ENCODE measurements around the gene IRGC.

Gene IRGC

GRCh38 chr19:43735957-43736356 lies 20.1 kb downstream of the IRGC start:
- H3K27me3 ChIP-seq (ENCODE audit: control insufficient read depth, insufficient read depth, low read length, poor library complexity, severe bottlenecking) = no peaks in the 10 kb centered on the region
- H3K4me1 ChIP-seq (ENCODE audit: control insufficient read depth, insufficient read depth, low read length) = no peaks in the 10 kb centered on the region
- no peaks in the 10 kb centered on the region for H3K9me3 ChIP-seq (ENCODE audit: control insufficient read depth, low read length)
- H3K4me3 ChIP-seq (ENCODE audit: insufficient read depth, low read depth, low read length) = no peak overlapping the region
- no peak overlapping the region for H3K27ac ChIP-seq (ENCODE audit: insufficient read depth, low read depth, low read length, poor library complexity, severe bottlenecking)
- H3K36me3 ChIP-seq (ENCODE audit: control insufficient read depth, insufficient read depth, low read length) = peaks cover 55% of the 10 kb centered on the region

DNA sequence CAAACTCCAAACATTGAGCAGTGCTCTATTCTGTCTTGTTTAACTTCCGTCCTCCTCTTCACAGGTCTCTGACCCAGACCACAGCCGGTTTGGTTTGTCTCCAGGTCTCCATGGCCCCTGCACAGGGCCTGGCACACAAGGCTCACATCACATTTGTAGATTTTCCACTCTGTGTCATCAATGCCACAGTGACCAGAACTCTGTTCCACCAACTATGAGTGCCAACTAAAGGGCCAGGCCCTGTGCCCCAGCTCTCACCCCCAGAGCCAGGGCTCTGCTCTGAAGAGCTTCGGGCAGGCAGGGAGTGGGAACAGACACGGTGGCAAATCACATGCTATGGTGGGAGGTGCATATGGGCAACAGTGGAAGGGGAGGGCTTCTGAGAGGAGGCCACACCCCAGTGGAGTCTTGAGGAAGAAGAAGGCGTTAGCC lies 22.9 kb downstream of the IRGC start:
- Histone ChIP-seq H3K4me3 (ENCODE audit: insufficient read depth, low read depth, low read length) (no peak overlapping the region), H3K27ac (ENCODE audit: insufficient read depth, low read depth, low read length, poor library complexity, severe bottlenecking) (no peak overlapping the region), H3K27me3 (ENCODE audit: control insufficient read depth, insufficient read depth, low read length, poor library complexity, severe bottlenecking) (no peaks in the 10 kb centered on the region), H3K36me3 (ENCODE audit: control insufficient read depth, insufficient read depth, low read length) (peaks cover 48% of the 10 kb centered on the region), H3K4me1 (ENCODE audit: control insufficient read depth, insufficient read depth, low read length) (no peaks in the 10 kb centered on the region), H3K9me3 (ENCODE audit: control insufficient read depth, low read length) (no peaks in the 10 kb centered on the region)
- WGBS, 2 experiments = 79 to 86% methylated on average over 5 of the region's 5 CpGs

GRCh38 chr19:43739439-43740235 lies 23.8 kb downstream of the IRGC start:
- H3K27me3 ChIP-seq (ENCODE audit: control insufficient read depth, insufficient read depth, low read length, poor library complexity, severe bottlenecking) = no peaks in the 10 kb centered on the region
- WGBS, 2 experiments = 93% methylated on average over 16 of the region's 16 CpGs
- no peak overlapping the region for H3K4me3 ChIP-seq (ENCODE audit: insufficient read depth, low read depth, low read length)
- H3K36me3 ChIP-seq (ENCODE audit: control insufficient read depth, insufficient read depth, low read length) = peaks cover 56% of the 10 kb centered on the region
- no peaks in the 10 kb centered on the region for H3K9me3 ChIP-seq (ENCODE audit: control insufficient read depth, low read length)
- H3K4me1 ChIP-seq (ENCODE audit: control insufficient read depth, insufficient read depth, low read length) = no peaks in the 10 kb centered on the region
- no peak overlapping the region for H3K27ac ChIP-seq (ENCODE audit: insufficient read depth, low read depth, low read length, poor library complexity, severe bottlenecking)

DNA sequence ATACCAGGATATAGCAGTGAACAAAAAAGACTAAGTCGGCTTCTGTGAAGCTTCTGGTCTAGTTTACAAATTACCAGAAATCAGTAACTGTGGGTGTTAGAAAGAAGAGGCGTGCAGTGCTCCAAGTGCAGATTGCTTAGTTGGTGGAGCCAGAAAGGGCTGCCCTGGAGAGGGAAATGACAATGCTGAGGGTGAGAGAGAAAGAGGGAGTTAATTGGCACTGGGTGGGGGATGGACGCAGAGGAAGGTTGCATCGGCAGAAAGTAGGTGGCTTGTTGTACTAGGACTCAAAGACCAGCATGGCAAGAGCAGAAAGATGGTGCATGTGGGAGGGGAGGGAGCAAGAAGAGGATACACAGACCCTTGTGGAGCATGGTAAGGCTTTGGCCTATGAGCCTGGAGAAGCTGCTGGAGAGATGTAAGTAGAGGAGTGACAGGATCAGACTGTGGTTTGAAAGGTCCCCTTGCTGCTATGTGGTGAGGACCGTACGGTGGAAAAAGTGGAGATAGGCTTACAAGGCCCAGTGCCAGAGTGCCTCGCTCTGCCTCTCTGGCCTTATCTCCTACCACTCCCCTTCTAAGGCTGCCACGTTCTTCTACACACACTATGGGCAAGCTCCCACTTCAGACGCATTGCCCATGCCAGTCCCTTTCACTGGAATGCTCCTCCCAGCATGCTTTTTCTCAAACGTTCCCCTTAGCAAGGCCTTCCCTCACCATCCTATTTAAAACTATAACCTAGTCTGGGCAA lies 25.4 kb downstream of the IRGC start:
- Histone ChIP-seq H3K27me3 (ENCODE audit: control insufficient read depth, insufficient read depth, low read length, poor library complexity, severe bottlenecking) (no peaks in the 10 kb centered on the region), H3K9me3 (ENCODE audit: control insufficient read depth, low read length) (no peaks in the 10 kb centered on the region), H3K27ac (ENCODE audit: insufficient read depth, low read depth, low read length, poor library complexity, severe bottlenecking) (no peak overlapping the region), H3K4me1 (ENCODE audit: control insufficient read depth, insufficient read depth, low read length) (no peaks in the 10 kb centered on the region), H3K36me3 (ENCODE audit: control insufficient read depth, insufficient read depth, low read length) (peaks cover 59% of the 10 kb centered on the region), H3K4me3 (ENCODE audit: insufficient read depth, low read depth, low read length) (no peak overlapping the region)
- WGBS, 2 experiments = 91 to 94% methylated on average over 10 of the region's 10 CpGs

- no peak overlapping the region for H3K4me3 ChIP-seq (ENCODE audit: insufficient read depth, low read depth, low read length)
- no peaks in the 10 kb centered on the region for H3K4me1 ChIP-seq (ENCODE audit: control insufficient read depth, insufficient read depth, low read length)
- H3K27me3 ChIP-seq (ENCODE audit: control insufficient read depth, insufficient read depth, low read length, poor library complexity, severe bottlenecking) = no peaks in the 10 kb centered on the region
- no peaks in the 10 kb centered on the region for H3K9me3 ChIP-seq (ENCODE audit: control insufficient read depth, low read length)
- peaks cover 62% of the 10 kb centered on the region for H3K36me3 ChIP-seq (ENCODE audit: control insufficient read depth, insufficient read depth, low read length)
- 95 to 98% methylated on average over 3 of the region's 3 CpGs for WGBS, 2 experiments
- no peak overlapping the region for H3K27ac ChIP-seq (ENCODE audit: insufficient read depth, low read depth, low read length, poor library complexity, severe bottlenecking)
Observed at GRCh38 chr19:43743059-43743458, 27.2 kb downstream of the IRGC start.

- Histone ChIP-seq H3K36me3 (ENCODE audit: control insufficient read depth, insufficient read depth, low read length) (peaks cover 51% of the 10 kb centered on the region), H3K9me3 (ENCODE audit: control insufficient read depth, low read length) (no peaks in the 10 kb centered on the region), H3K4me3 (ENCODE audit: insufficient read depth, low read depth, low read length) (no peak overlapping the region), H3K27ac (ENCODE audit: insufficient read depth, low read depth, low read length, poor library complexity, severe bottlenecking) (no peak overlapping the region), H3K27me3 (ENCODE audit: control insufficient read depth, insufficient read depth, low read length, poor library complexity, severe bottlenecking) (no peaks in the 10 kb centered on the region), H3K4me1 (ENCODE audit: control insufficient read depth, insufficient read depth, low read length) (no peaks in the 10 kb centered on the region)
- WGBS, 2 experiments = 92 to 94% methylated on average over 13 to 15 of the region's 16 CpGs
Observed at GRCh38 chr19:43747557-43748204, 31.8 kb downstream of the IRGC start.

DNA sequence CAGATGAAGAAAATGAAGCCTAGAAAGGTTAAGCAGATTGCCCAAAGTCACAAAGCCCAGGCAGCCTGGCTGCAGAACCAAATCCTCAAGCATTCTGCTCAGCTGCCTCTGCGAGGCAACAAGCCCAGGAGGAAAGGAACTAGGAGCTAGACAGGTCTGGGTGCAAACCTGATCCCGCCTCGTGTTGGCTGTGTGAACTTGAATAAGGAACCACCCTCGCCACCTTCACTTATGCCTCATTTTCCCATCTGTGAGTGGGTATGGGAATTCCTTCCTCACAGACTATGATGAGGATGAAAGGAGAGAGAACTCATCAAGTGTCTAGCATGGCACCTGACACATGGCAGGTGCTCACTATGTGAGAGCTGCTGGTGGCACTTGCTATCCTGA lies 32.3 kb downstream of the IRGC start:
- no peak overlapping the region for H3K27ac ChIP-seq (ENCODE audit: insufficient read depth, low read depth, low read length, poor library complexity, severe bottlenecking)
- no peaks in the 10 kb centered on the region for H3K9me3 ChIP-seq (ENCODE audit: control insufficient read depth, low read length)
- H3K27me3 ChIP-seq (ENCODE audit: control insufficient read depth, insufficient read depth, low read length, poor library complexity, severe bottlenecking) = no peaks in the 10 kb centered on the region
- H3K4me1 ChIP-seq (ENCODE audit: control insufficient read depth, insufficient read depth, low read length) = no peaks in the 10 kb centered on the region
- 94 to 100% methylated on average over 3 to 4 of the region's 4 CpGs for WGBS, 2 experiments
- peaks cover 50% of the 10 kb centered on the region for H3K36me3 ChIP-seq (ENCODE audit: control insufficient read depth, insufficient read depth, low read length)
- H3K4me3 ChIP-seq (ENCODE audit: insufficient read depth, low read depth, low read length) = no peak overlapping the region

DNA sequence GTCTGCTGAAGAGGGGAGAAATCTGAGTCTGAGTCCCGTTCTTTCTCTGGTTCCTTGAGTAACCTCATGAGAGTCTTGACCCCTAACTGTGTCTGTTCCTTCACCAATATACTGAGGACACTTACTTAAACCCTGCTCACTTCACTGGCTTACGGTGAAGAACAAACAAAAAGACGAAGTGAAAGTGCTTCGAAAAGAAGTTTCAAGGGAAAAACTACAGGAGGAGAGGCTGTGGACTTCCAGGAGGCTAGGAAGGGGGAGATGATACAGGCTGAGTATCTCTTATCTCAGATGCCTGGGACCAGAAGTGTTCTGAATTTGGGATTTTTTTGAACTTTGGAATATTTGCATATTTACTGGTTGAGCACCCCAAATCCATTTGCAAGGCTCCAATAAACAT lies 32.8 kb downstream of the IRGC start:
- H3K27ac ChIP-seq (ENCODE audit: insufficient read depth, low read depth, low read length, poor library complexity, severe bottlenecking) = no peak overlapping the region
- no peaks in the 10 kb centered on the region for H3K4me1 ChIP-seq (ENCODE audit: control insufficient read depth, insufficient read depth, low read length)
- 96 to 99% methylated on average over 4 of the region's 4 CpGs for WGBS, 2 experiments
- peaks cover 50% of the 10 kb centered on the region for H3K36me3 ChIP-seq (ENCODE audit: control insufficient read depth, insufficient read depth, low read length)
- H3K4me3 ChIP-seq (ENCODE audit: insufficient read depth, low read depth, low read length) = no peak overlapping the region
- no peaks in the 10 kb centered on the region for H3K9me3 ChIP-seq (ENCODE audit: control insufficient read depth, low read length)
- no peaks in the 10 kb centered on the region for H3K27me3 ChIP-seq (ENCODE audit: control insufficient read depth, insufficient read depth, low read length, poor library complexity, severe bottlenecking)

GRCh38 chr19:43749152-43749551 lies 33.3 kb downstream of the IRGC start:
- H3K9me3 ChIP-seq (ENCODE audit: control insufficient read depth, low read length) = no peaks in the 10 kb centered on the region
- 92 to 93% methylated on average over 7 of the region's 7 CpGs for WGBS, 2 experiments
- H3K27ac ChIP-seq (ENCODE audit: insufficient read depth, low read depth, low read length, poor library complexity, severe bottlenecking) = no peak overlapping the region
- peaks cover 46% of the 10 kb centered on the region for H3K36me3 ChIP-seq (ENCODE audit: control insufficient read depth, insufficient read depth, low read length)
- no peak overlapping the region for H3K4me3 ChIP-seq (ENCODE audit: insufficient read depth, low read depth, low read length)
- H3K27me3 ChIP-seq (ENCODE audit: control insufficient read depth, insufficient read depth, low read length, poor library complexity, severe bottlenecking) = no peaks in the 10 kb centered on the region
- H3K4me1 ChIP-seq (ENCODE audit: control insufficient read depth, insufficient read depth, low read length) = no peaks in the 10 kb centered on the region

GRCh38 chr19:43749898-43750297 lies 34.0 kb downstream of the IRGC start:
- Histone ChIP-seq H3K4me1 (ENCODE audit: control insufficient read depth, insufficient read depth, low read length) (no peaks in the 10 kb centered on the region), H3K9me3 (ENCODE audit: control insufficient read depth, low read length) (no peaks in the 10 kb centered on the region), H3K4me3 (ENCODE audit: insufficient read depth, low read depth, low read length) (no peak overlapping the region), H3K36me3 (ENCODE audit: control insufficient read depth, insufficient read depth, low read length) (peaks cover 42% of the 10 kb centered on the region), H3K27me3 (ENCODE audit: control insufficient read depth, insufficient read depth, low read length, poor library complexity, severe bottlenecking) (no peaks in the 10 kb centered on the region), H3K27ac (ENCODE audit: insufficient read depth, low read depth, low read length, poor library complexity, severe bottlenecking) (no peak overlapping the region)
- WGBS, 2 experiments = 93 to 95% methylated on average over 1 of the region's 1 CpG

All from ectodermal cell (in vitro differentiated cells).